HG02970 (cell line): ENCODE results near the gene ATG5.
"Not testable (repeated sequence)": the region's sequence is repeated elsewhere in the genome, so short reads cannot be mapped to it uniquely, and the experiment has no call there.

Source experiments
- ATAC-seq: cut with Tn5 transposase; IDR thresholded peaks from one replicate; pipeline ENCODE4 v1.9.1; 2021; ENCODE audit warnings: mild to moderate bottlenecking, moderate library complexity, moderate number of reproducible peaks; ENCODE audit not compliant: unreplicated experiment, low FRiP score

ATG5 gene

GRCh38 chr6:106161311-106161874 is 164.2 kb downstream of the ATG5 start:
- ATAC-seq, result no peak

- no peak for ATAC-seq
Measured at GRCh38 chr6:106160189-106160588, 165.4 kb downstream of the ATG5 start.

- ATAC-seq, result no peak
Measured at GRCh38 chr6:106159531-106159940, 166.0 kb downstream of the ATG5 start.

GRCh38 chr6:106158816-106159215 is 166.7 kb downstream of the ATG5 start:
- no peak for ATAC-seq

- ATAC-seq, result no peak
Measured at GRCh38 chr6:106156863-106157262, 168.7 kb downstream of the ATG5 start.

GRCh38 chr6:106156413-106156812 is 169.1 kb downstream of the ATG5 start:
- ATAC-seq, result no peak

- ATAC-seq, result no peak
Measured at GRCh38 chr6:106155219-106155830, 170.2 kb downstream of the ATG5 start.

- ATAC-seq, result no peak
Measured at GRCh38 chr6:106154326-106154725, 171.2 kb downstream of the ATG5 start.

GRCh38 chr6:106152952-106153351 is 172.6 kb downstream of the ATG5 start:
- no peak for ATAC-seq

GRCh38 chr6:106152476-106152875 is 173.1 kb downstream of the ATG5 start:
- not testable (repeated sequence) for ATAC-seq

GRCh38 chr6:106149472-106150069 is 176.0 kb downstream of the ATG5 start:
- ATAC-seq, result no peak

GRCh38 chr6:106147476-106147875 is 178.1 kb downstream of the ATG5 start:
- ATAC-seq, result no peak

GRCh38 chr6:106146852-106147351 is 178.7 kb downstream of the ATG5 start:
- ATAC-seq, result no peak

- no peak for ATAC-seq
Measured at GRCh38 chr6:106145741-106146227, 179.8 kb downstream of the ATG5 start.

GRCh38 chr6:106145144-106145543 is 180.4 kb downstream of the ATG5 start:
- ATAC-seq, result no peak

- ATAC-seq, result no peak
Measured at GRCh38 chr6:106143665-106144064, 181.9 kb downstream of the ATG5 start.

GRCh38 chr6:106142876-106143431 is 182.6 kb downstream of the ATG5 start:
- ATAC-seq, result no peak

- peak; percentile 77 for ATAC-seq
Measured at GRCh38 chr6:106141441-106142237, 183.9 kb downstream of the ATG5 start.

GRCh38 chr6:106138151-106138550 is 187.4 kb downstream of the ATG5 start:
- no peak for ATAC-seq

- no peak for ATAC-seq
Measured at GRCh38 chr6:106136845-106137244, 188.7 kb downstream of the ATG5 start.
